ENCODE measurements around the gene TMTC1.

- TF ChIP-seq CTCF (IDR thresholded peaks at IDR 0.05) (no peak), POLR2A (IDR thresholded peaks at IDR 0.05) (no peak)
Measured at GRCh38 chr12:29620030-29620429, 163.7 kb downstream of the TMTC1 start.

Data from body of pancreas (tissue), 4 donors.